ENCODE data around the gene TFIP11.

Gene TFIP11

GRCh38 chr22:26445577-26446275, 66.5 kb downstream of the TFIP11 start:
- no peak for DNase-seq (ENCODE audit: low read depth)
- TF ChIP-seq, protein P1, sequence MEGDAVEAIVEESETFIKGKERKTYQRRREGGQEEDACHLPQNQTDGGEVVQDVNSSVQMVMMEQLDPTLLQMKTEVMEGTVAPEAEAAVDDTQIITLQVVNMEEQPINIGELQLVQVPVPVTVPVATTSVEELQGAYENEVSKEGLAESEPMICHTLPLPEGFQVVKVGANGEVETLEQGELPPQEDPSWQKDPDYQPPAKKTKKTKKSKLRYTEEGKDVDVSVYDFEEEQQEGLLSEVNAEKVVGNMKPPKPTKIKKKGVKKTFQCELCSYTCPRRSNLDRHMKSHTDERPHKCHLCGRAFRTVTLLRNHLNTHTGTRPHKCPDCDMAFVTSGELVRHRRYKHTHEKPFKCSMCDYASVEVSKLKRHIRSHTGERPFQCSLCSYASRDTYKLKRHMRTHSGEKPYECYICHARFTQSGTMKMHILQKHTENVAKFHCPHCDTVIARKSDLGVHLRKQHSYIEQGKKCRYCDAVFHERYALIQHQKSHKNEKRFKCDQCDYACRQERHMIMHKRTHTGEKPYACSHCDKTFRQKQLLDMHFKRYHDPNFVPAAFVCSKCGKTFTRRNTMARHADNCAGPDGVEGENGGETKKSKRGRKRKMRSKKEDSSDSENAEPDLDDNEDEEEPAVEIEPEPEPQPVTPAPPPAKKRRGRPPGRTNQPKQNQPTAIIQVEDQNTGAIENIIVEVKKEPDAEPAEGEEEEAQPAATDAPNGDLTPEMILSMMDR (conservative IDR thresholded peaks at IDR 0.05; ENCODE audit: low read depth, low read length), result no peak
- H3K4me3 ChIP-seq (ENCODE audit: low read depth, low read length), result no peak overlapping the region

DNA sequence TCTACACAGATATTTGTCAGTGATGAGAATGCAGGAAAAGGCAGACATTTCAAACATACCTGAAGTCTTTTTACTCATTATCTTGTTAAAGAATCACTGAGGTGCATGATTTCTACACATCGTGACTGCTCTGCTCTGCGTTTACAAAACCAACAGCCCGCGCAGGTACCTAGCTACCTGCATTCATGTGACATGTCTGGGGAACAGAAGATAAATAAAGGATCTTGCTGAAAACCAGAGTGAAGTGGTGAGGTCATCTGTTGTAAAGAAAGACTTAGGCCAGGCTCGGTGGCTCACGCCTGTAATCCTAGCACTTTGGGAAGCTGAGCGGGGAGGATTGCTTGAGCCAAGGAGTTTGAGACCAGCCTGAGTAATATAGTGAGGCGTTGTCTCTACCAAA, 67.5 kb downstream of the TFIP11 start:
- no peak overlapping the region for H3K4me3 ChIP-seq (ENCODE audit: low read depth, low read length)
- no peak for DNase-seq (ENCODE audit: low read depth)
- TF ChIP-seq, protein P1 (conservative IDR thresholded peaks at IDR 0.05; ENCODE audit: low read depth, low read length), result no peak

- TF ChIP-seq, protein P1 (conservative IDR thresholded peaks at IDR 0.05; ENCODE audit: low read depth, low read length), result no peak
- H3K4me3 ChIP-seq (ENCODE audit: low read depth, low read length), result no peak overlapping the region
Measured at GRCh38 chr22:26443901-26444690, 68.2 kb downstream of the TFIP11 start.

GRCh38 chr22:26442086-26442756, 70.1 kb downstream of the TFIP11 start:
- H3K4me3 ChIP-seq (ENCODE audit: low read depth, low read length), result no peak overlapping the region
- TF ChIP-seq, protein P1 (conservative IDR thresholded peaks at IDR 0.05; ENCODE audit: low read depth, low read length), result no peak
- DNase-seq (ENCODE audit: low read depth), result no peak

More at GRCh38 chr22:26443901-26444690, 68.2 kb downstream of the TFIP11 start:
- no peak for DNase-seq (ENCODE audit: low read depth)

Measured in choroid plexus epithelial cell (primary cell).